K562 (cell line): Measurements from ENCODE around the gene RETNLB.

Experiments used
- CCNT2 ChIP-seq: IDR thresholded peaks from 2 replicates; pipeline ENCODE4 v1.6.1; 2011; ENCODE audit warnings: borderline replicate concordance, low read depth, mild to moderate bottlenecking, moderate library complexity, mixed read lengths, low read length; ENCODE audit not compliant: insufficient read length; ENCODE audit errors: extremely low read depth
- CTCF ChIP-seq, 3 experiments: IDR thresholded peaks in 2 of 3; conservative IDR thresholded peaks in 1 of 3; 2 replicates each; pipeline ENCODE4 v1.5.1; 2011 to 2012; ENCODE audit warnings: low read length in 3 of 3, mild to moderate bottlenecking in 3 of 3, control low read depth in 2 of 3, improper control_type of control experiment in 1 of 3, inconsistent platforms in 1 of 3, low read depth in 1 of 3, mixed read lengths in 1 of 3, moderate library complexity in 1 of 3; ENCODE audit not compliant: insufficient read depth in 2 of 3
- MAFF ChIP-seq: IDR thresholded peaks from 2 replicates; pipeline ENCODE4 v1.6.1; 2012; ENCODE audit warnings: low read length, improper control_type of control experiment
- MAZ ChIP-seq, 2 experiments: fragments of 450-650 bp in 1 of 2; sonication (generic) in 1 of 2; formaldehyde crosslinking; IDR thresholded peaks in 1 of 2; conservative IDR thresholded peaks in 1 of 2; 2 replicates each; pipeline versions ENCODE4 v1.4.0 to v1.5.0; 2020; ENCODE audit warnings: mild to moderate bottlenecking in 1 of 2, missing genetic modification reagents in 1 of 2
- MTA2 ChIP-seq: fragments of 450-650 bp; IDR thresholded peaks from 2 replicates; pipeline ENCODE4 v1.6.1; 2016; ENCODE audit warnings: low read depth
- MTA3 ChIP-seq: fragments of 450-650 bp; formaldehyde crosslinking; IDR thresholded peaks from 2 replicates; pipeline ENCODE4 v1.6.1; 2017; ENCODE audit warnings: mild to moderate bottlenecking, borderline replicate concordance
- NCOA4 ChIP-seq: fragments of 450-650 bp; IDR thresholded peaks from 2 replicates; pipeline ENCODE4 v1.6.1; 2018; ENCODE audit warnings: mild to moderate bottlenecking; ENCODE audit not compliant: partially characterized antibody
- SREBF2 ChIP-seq: sonication (generic); formaldehyde crosslinking; IDR thresholded peaks from 2 replicates; pipeline ENCODE4 v1.4.0; 2020; ENCODE audit warnings: mild to moderate bottlenecking, missing genetic modification reagents
- ZNF239 ChIP-seq: fragments of 250-450 bp; sonication (Bioruptor Pico); IDR thresholded peaks from 2 replicates; pipeline ENCODE4 v1.4.0; 2020; ENCODE audit warnings: mild to moderate bottlenecking
- ZNF551 ChIP-seq: fragments of 250-450 bp; sonication (Bioruptor Pico); IDR thresholded peaks from 2 replicates; pipeline ENCODE4 v1.5.0; 2021; ENCODE audit warnings: mild to moderate bottlenecking, moderate library complexity

GRCh38 chr3:108757404-108757982 lies at the start of gene RETNLB:
- TF ChIP-seq CTCF (IDR thresholded peaks at IDR 0.05 in 2 of 3, conservative IDR thresholded peaks at IDR 0.05 in 1 of 3; ENCODE audit: insufficient read depth in 2 of 3, low read depth in 1 of 3, low read length in 3 of 3) (no peak), MAFF (no peak), ZNF239 (CRISPR knock-in tag) (no peak), CCNT2 (no peak), MTA2 (no peak), ZNF551 (CRISPR knock-in tag) (no peak), SREBF2 (CRISPR knock-in tag) (no peak), MTA3 (no peak), MAZ (CRISPR knock-in tag; conservative IDR thresholded peaks at IDR 0.05 in 1 of 2, IDR thresholded peaks at IDR 0.05 in 1 of 2) (no peak), NCOA4 (no peak)
